Activated CD8-positive, alpha-beta T cell treated with anti-CD3 and anti-CD28 coated beads for 36 hours (primary cell): ENCODE data around the gene ZBTB9. TPM values are rescaled to one million over a fixed set of nuclear protein-coding genes. Genes with fewer than 3 reads are reported as not detected.
A peak's percentile ranks its signal among the peaks of the same experiment; 100 is the strongest.

Experiments
- ATAC-seq: fragments of 200-7000 bp; cut with Tn5 transposase; one replicate; pipeline ENCODE4 v1.10.0; 2021; ENCODE audit warnings: mild to moderate bottlenecking, moderate library complexity
- CTCF ChIA-PET: fragments of 350-600 bp; sonication (Branson Sonifier 250); formaldehyde crosslinking; loops from one replicate; lab custom pipeline; 2021; ENCODE audit warnings: antibody characterized with exemption; lab: Charles Lee
- POLR2A ChIA-PET: fragments of 350-600 bp; sonication (Branson Sonifier 250); formaldehyde crosslinking; loops from one replicate; lab custom pipeline; 2021; ENCODE audit warnings: antibody characterized with exemption; lab: Charles Lee
- DNase-seq: peaks from one replicate; pipeline ENCODE4 v3.0.0-alpha.2; 2020
- H3K27ac Mint-ChIP-seq: one replicate; pipeline ENCODE4 v1.8.0; 2021; ENCODE audit warnings: mild to moderate bottlenecking, mixed read lengths
- H3K27me3 Mint-ChIP-seq: one replicate; pipeline ENCODE4 v1.8.0; 2021; ENCODE audit warnings: mixed read lengths
- H3K36me3 Mint-ChIP-seq: one replicate; pipeline ENCODE4 v1.8.0; 2021; ENCODE audit warnings: low read depth, mixed read lengths
- H3K4me1 Mint-ChIP-seq: one replicate; pipeline ENCODE4 v1.8.0; 2021; ENCODE audit warnings: low read depth, mixed read lengths
- H3K4me3 Mint-ChIP-seq: one replicate; pipeline ENCODE4 v1.8.0; 2021; ENCODE audit warnings: mild to moderate bottlenecking, moderate library complexity, mixed read lengths
- H3K9me3 Mint-ChIP-seq: one replicate; pipeline ENCODE4 v1.8.0; 2021; ENCODE audit warnings: mixed read lengths
- CTCF ChIP-seq: fragments of 200-600 bp; IDR thresholded peaks from one replicate; pipeline ENCODE4 v1.8.0; 2022; ENCODE audit warnings: antibody characterized with exemption, mild to moderate bottlenecking
- intact Hi-C: fragments of 100-400 bp; cut with micrococcal nuclease; formaldehyde crosslinking; loops from one replicate; pipeline ENCODE4 v1.10.0; 2022
- total RNA-seq, 2 experiments: library from RNA; stranded (reverse); gene quantifications; one replicate each; pipeline ENCODE4 v1.2.3, GENCODE V29; 2021

ZBTB9 gene
- total RNA-seq, 2 experiments from 2014 or later: 7.8 to 8.7 TPM

- Mint-ChIP-seq H3K9me3 (no peaks in the 10 kb centered on the region), H3K4me1 (peaks cover 7% of the 10 kb centered on the region), H3K27ac (no peak overlapping the region), H3K36me3 (peaks cover 41% of the 10 kb centered on the region), H3K4me3 (no peak overlapping the region), H3K27me3 (no peaks in the 10 kb centered on the region)
- intact Hi-C loops: no loop called here
- DNase-seq (no peak), ATAC-seq (no peak)
- TF ChIP-seq CTCF: no peak
- CTCF ChIA-PET: no interaction called here
- POLR2A ChIA-PET: no interaction called here
These were observed 11.4 kb upstream of the ZBTB9 start for GRCh38 chr6:33443025-33443424.

DNA sequence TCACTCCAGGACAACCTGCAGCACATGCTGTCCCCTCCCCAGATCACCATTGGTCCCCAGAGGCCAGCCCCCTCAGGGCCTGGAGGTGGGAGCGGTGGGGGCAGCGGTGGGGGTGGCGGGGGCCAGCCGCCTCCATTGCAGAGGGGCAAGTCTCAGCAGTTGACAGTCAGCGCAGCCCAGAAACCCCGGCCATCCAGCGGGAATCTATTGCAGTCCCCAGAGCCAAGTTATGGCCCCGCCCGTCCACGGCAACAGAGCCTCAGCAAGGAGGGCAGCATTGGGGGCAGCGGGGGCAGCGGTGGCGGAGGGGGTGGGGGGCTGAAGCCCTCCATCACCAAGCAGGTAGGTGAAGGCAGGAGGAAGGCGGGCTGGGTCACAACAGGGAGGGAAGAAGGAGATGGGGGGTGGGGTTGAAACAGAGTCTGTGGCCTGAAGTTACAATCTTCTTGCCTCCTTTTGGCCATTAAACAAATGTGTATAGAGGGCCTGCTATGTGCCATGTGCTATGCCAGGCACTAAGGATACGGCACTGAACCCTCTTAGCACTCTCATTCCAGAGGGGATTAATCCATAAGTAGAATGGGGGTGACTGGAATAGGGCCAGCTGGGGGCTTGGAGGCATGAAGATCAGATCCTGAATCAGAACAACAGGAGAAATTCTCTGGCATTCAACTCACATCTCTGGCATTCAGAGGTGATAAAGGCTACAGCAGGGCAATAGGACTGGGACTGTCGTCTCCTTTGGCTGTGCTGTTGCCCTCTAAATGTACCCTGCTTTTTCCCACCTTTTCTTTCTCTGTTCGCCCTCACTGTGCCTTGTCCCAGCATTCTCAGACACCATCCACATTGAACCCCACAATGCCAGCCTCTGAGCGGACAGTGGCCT is 10.5 kb upstream of the ZBTB9 start:
- Mint-ChIP-seq H3K36me3 (peaks cover 39% of the 10 kb centered on the region), H3K4me1 (peaks cover 7% of the 10 kb centered on the region), H3K27ac (no peak overlapping the region), H3K9me3 (no peaks in the 10 kb centered on the region), H3K4me3 (no peak overlapping the region), H3K27me3 (no peaks in the 10 kb centered on the region)
- intact Hi-C loops: no loop called here
- TF ChIP-seq CTCF: no peak
- CTCF ChIA-PET: no interaction called here
- DNase-seq (no peak), ATAC-seq (no peak)
- POLR2A ChIA-PET: interaction anchor here (0.6 kb wide), 3 partner anchors 13 to 117 kb away, joined by 3 read pairs; partner anchors contain the start of gene CUTA

GRCh38 chr6:33445119-33445603 is 9.2 kb upstream of the ZBTB9 start:
- ATAC-seq (no peak), DNase-seq (no peak)
- no peak for TF ChIP-seq CTCF
- no peak overlapping the region for H3K4me3 Mint-ChIP-seq
- POLR2A ChIA-PET: interaction anchor here (0.9 to 1.5 kb wide), 2 partner anchors 9 to 14 kb away, joined by 3 read pairs; partner anchors contain the start of gene ZBTB9
- H3K27ac Mint-ChIP-seq: no peak overlapping the region
- H3K27me3 Mint-ChIP-seq: no peaks in the 10 kb centered on the region
- H3K4me1 Mint-ChIP-seq: no peaks in the 10 kb centered on the region
- H3K36me3 Mint-ChIP-seq: peaks cover 34% of the 10 kb centered on the region
- CTCF ChIA-PET: no interaction called here
- H3K9me3 Mint-ChIP-seq: no peaks in the 10 kb centered on the region
- intact Hi-C loops: no loop called here

- no peaks in the 10 kb centered on the region for H3K9me3 Mint-ChIP-seq
- ChIA-PET CTCF (no interaction called here), POLR2A (interaction anchor here (0.9 to 1.5 kb wide), 2 partner anchors 8 to 15 kb away, joined by 3 read pairs; partner anchors contain the start of gene ZBTB9)
- no peak for TF ChIP-seq CTCF
- peaks cover 32% of the 10 kb centered on the region for H3K36me3 Mint-ChIP-seq
- H3K27me3 Mint-ChIP-seq: no peaks in the 10 kb centered on the region
- DNase-seq (no peak), ATAC-seq (no peak)
- no peak overlapping the region for H3K4me3 Mint-ChIP-seq
- intact Hi-C loops: no loop called here
- peak overlapping the region; percentile 0 for H3K27ac Mint-ChIP-seq
- peaks cover under 1% of the 10 kb centered on the region for H3K4me1 Mint-ChIP-seq
These were observed 8.0 kb upstream of the ZBTB9 start for GRCh38 chr6:33446356-33446755.

- ChIA-PET POLR2A (interaction anchor here (1.0 to 2.5 kb wide), 2 partner anchors 9 kb away, joined by 3 to 7 read pairs; no protein-coding TSS in a partner anchor), CTCF (interaction anchor here (1.2 to 1.5 kb wide), 2 partner anchors 24 to 139 kb away, joined by 4 read pairs; no protein-coding TSS in a partner anchor)
- H3K4me1 Mint-ChIP-seq: peaks cover 14% of the 10 kb centered on the region
- H3K27ac Mint-ChIP-seq: no peak overlapping the region
- DNase-seq: no peak
- no peak overlapping the region for H3K4me3 Mint-ChIP-seq
- peaks cover 27% of the 10 kb centered on the region for H3K36me3 Mint-ChIP-seq
- no peak for ATAC-seq
- H3K27me3 Mint-ChIP-seq: no peaks in the 10 kb centered on the region
- intact Hi-C loops: loop anchor here (10.0 kb wide), 1 partner anchor 124 kb away; no protein-coding TSS in a partner anchor
- TF ChIP-seq CTCF: no peak
- H3K9me3 Mint-ChIP-seq: no peaks in the 10 kb centered on the region
These were observed 3.9 kb upstream of the ZBTB9 start for GRCh38 chr6:33450434-33450833.
